ENCODE measurements around the gene EPHB3. TPM values are rescaled to one million over a fixed set of nuclear protein-coding genes. Genes with fewer than 3 reads are reported as not detected.
A peak's percentile ranks its signal among the peaks of the same experiment; 100 is the strongest.

The EPHB3 gene
- total RNA-seq, 1 donor from 2014 or later = 7.2 TPM

DNA sequence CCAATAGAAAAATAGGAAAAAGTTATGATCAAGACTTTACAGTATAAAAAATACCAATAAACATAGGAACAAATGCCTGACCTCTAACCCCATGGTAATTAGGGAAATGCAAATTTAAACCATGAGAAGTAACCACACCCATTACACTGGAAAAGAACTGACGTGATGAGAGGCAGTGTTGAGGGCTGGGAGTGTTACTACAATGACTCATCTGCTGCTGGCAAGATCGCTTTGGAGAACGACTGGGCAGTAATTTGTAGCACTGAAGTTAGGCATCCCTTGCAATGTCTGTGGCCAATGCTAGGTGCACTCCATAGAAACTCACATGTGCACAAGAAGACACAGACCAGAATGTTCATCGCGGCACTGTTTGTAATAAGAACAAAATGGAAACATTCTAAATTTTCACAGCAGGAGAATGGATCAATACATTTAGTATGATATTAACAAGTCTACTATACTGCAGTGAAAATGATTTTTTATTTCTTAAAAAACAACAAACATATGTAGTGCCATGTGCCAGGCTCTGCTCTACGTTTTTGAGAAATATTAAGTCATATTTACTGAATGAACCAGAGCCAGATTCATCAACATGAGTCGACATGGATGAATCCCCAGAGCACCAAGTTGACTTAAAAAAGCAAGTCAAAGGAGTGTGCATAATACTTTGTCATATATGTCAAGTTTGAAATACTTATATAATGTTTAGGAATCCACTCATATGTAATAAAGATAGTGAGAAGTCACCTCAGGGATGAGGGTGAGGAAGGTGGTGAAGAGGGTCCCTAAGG is 37.6 kb upstream of the EPHB3 start:
- Mint-ChIP-seq H3K4me1 (ENCODE audit: low read depth) (peaks cover 22% of the 10 kb centered on the region), H3K27ac (ENCODE audit: unreplicated experiment) (peak overlapping the region; percentile 14), H3K9me3 (ENCODE audit: low read depth) (no peaks in the 10 kb centered on the region), H3K36me3 (ENCODE audit: low read depth) (no peaks in the 10 kb centered on the region), H3K27me3 (ENCODE audit: low read depth) (peaks cover 41% of the 10 kb centered on the region), H3K4me3 (ENCODE audit: unreplicated experiment) (no peak overlapping the region)
- DNase-seq (ENCODE audit: low spot score) = no peak
- TF ChIP-seq, protein P1, sequence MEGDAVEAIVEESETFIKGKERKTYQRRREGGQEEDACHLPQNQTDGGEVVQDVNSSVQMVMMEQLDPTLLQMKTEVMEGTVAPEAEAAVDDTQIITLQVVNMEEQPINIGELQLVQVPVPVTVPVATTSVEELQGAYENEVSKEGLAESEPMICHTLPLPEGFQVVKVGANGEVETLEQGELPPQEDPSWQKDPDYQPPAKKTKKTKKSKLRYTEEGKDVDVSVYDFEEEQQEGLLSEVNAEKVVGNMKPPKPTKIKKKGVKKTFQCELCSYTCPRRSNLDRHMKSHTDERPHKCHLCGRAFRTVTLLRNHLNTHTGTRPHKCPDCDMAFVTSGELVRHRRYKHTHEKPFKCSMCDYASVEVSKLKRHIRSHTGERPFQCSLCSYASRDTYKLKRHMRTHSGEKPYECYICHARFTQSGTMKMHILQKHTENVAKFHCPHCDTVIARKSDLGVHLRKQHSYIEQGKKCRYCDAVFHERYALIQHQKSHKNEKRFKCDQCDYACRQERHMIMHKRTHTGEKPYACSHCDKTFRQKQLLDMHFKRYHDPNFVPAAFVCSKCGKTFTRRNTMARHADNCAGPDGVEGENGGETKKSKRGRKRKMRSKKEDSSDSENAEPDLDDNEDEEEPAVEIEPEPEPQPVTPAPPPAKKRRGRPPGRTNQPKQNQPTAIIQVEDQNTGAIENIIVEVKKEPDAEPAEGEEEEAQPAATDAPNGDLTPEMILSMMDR (IDR thresholded peaks at IDR 0.05) = no peak

DNA sequence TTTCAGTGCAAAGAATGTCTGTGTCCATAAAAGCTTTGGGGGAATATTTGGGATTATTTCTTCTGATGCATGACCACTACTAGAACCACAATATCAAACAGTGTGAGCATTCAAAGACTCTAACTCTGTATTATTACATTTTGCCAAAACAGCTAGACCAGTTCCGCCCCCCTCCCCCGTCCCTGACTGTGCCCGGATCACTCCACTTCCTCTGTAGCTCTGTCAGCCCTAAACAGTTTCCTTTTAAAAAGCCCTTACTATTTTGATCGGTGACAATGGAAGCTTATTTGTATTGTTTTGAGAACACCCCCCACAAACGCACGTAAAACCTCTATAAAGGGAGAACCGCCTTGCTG is 36.6 kb upstream of the EPHB3 start:
- no peaks in the 10 kb centered on the region for H3K36me3 Mint-ChIP-seq (ENCODE audit: low read depth)

DNA sequence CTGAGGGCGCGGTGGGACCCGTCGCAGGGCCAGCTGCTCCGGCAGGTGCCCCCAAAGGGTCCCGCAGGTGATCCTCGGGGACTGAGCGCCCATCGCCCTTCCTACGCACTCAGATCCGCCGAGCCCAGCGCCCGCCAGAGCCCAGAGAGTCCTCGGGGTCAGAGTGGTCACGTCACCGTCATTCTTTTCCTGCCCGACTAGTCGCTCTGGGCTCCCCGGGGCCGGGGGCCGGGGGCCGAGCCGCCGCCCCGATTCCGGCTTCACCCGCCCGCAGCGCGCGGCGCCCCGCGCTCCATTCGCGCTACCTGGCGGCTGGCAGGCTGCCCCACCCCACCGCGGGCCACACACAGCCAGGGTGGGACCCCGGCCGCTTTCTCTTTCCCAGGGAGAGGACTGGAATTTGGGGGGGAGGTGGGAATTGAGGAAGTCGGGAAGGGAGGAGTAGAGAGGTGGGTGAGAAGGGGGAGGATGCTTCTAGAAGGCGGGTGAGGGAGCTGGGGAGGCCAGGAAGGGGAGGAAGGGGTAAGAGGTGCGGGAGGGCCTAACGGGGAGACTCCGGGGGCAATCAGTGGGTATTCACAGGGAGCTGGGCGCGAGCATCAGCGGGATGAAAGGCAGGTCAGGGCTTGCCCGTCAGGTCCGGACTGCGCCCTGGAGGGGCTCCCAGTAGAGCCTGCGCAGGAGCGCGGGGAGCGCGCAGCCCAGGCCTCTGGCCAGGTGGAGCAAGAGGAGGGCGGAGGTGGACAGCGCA is 36.1 kb upstream of the EPHB3 start:
- no peak overlapping the region for H3K27ac Mint-ChIP-seq (ENCODE audit: unreplicated experiment)
- no peaks in the 10 kb centered on the region for H3K36me3 Mint-ChIP-seq (ENCODE audit: low read depth)
- H3K27me3 Mint-ChIP-seq (ENCODE audit: low read depth) = peaks cover 44% of the 10 kb centered on the region
- no peaks in the 10 kb centered on the region for H3K9me3 Mint-ChIP-seq (ENCODE audit: low read depth)
- peak overlapping the region; percentile 64 for H3K4me3 Mint-ChIP-seq (ENCODE audit: unreplicated experiment)
- no peak for DNase-seq (ENCODE audit: low spot score)
- TF ChIP-seq, protein P1 (IDR thresholded peaks at IDR 0.05) = no peak
- peaks cover 22% of the 10 kb centered on the region for H3K4me1 Mint-ChIP-seq (ENCODE audit: low read depth)

More for the DNA sequence above, 36.6 kb upstream of the EPHB3 start:
- Mint-ChIP-seq H3K4me3 (ENCODE audit: unreplicated experiment) (peak overlapping the region; percentile 64), H3K27me3 (ENCODE audit: low read depth) (peaks cover 38% of the 10 kb centered on the region), H3K27ac (ENCODE audit: unreplicated experiment) (no peak overlapping the region), H3K4me1 (ENCODE audit: low read depth) (peaks cover 22% of the 10 kb centered on the region), H3K9me3 (ENCODE audit: low read depth) (no peaks in the 10 kb centered on the region)
- no peak for DNase-seq (ENCODE audit: low spot score)
- TF ChIP-seq, protein P1 (IDR thresholded peaks at IDR 0.05) = no peak

DNA sequence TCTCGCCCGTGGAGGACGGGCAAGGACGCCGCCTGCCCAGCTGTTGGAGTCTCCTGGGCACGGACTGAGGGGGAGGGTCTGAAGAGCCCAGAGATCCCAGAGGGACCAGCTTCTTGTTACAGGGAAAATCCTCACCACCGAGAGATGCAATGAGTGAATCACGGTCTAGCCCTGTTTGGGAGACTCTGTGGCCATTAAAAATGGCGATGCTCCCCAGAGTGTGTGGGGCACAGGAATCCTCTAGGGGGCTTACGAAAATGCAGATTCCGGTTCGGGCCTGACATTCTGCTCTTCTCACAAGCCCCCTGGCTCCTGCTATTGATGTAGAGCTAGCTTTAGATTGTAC is 35.5 kb upstream of the EPHB3 start:
- Mint-ChIP-seq H3K27ac (ENCODE audit: unreplicated experiment) (no peak overlapping the region), H3K4me3 (ENCODE audit: unreplicated experiment) (peak overlapping the region; percentile 60), H3K9me3 (ENCODE audit: low read depth) (no peaks in the 10 kb centered on the region), H3K36me3 (ENCODE audit: low read depth) (no peaks in the 10 kb centered on the region), H3K4me1 (ENCODE audit: low read depth) (peaks cover 22% of the 10 kb centered on the region), H3K27me3 (ENCODE audit: low read depth) (peaks cover 49% of the 10 kb centered on the region)
- TF ChIP-seq, protein P1 (IDR thresholded peaks at IDR 0.05) = no peak
- no peak for DNase-seq (ENCODE audit: low spot score)

DNA sequence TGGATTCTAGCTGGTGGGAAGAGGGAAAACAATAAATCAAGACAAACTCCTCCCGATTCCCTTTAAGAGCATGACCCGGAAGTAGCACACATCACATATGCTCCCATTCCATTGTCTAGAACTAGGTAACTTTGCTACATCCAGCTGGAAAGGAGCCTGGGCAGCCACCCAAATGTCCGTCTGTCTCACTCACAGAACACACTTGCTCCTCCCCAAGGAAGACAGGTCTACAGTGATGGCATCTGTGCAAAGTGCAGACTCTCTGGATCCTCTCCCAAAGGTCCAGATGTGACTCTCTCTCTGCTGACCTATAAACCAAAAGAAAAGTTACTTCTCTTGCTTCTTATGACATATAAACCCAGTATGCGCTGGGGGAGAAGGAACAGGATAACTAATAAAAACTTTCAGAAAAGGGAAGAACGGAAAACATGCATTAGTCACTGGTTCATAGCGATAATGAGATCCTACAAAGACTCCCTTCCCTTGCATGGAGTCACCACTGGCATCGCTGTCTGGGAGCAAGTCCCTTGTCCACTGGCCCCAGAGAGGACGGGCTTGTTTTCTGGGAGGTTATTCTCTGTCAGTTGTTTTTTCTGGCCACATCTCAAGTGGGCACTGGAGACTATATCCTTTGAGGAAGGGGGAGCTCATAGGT is 29.8 kb upstream of the EPHB3 start:
- no peak overlapping the region for H3K4me3 Mint-ChIP-seq (ENCODE audit: unreplicated experiment)

More for the DNA sequence above, 29.8 kb upstream of the EPHB3 start:
- no peaks in the 10 kb centered on the region for H3K9me3 Mint-ChIP-seq (ENCODE audit: low read depth)
- TF ChIP-seq, protein P1 (IDR thresholded peaks at IDR 0.05) = no peak
- H3K27ac Mint-ChIP-seq (ENCODE audit: unreplicated experiment) = no peak overlapping the region
- no peaks in the 10 kb centered on the region for H3K4me1 Mint-ChIP-seq (ENCODE audit: low read depth)
- H3K27me3 Mint-ChIP-seq (ENCODE audit: low read depth) = peaks cover 56% of the 10 kb centered on the region
- DNase-seq (ENCODE audit: low spot score) = no peak
- H3K36me3 Mint-ChIP-seq (ENCODE audit: low read depth) = no peaks in the 10 kb centered on the region

All from chondrocyte (in vitro differentiated cells).